Measurements from ENCODE around the gene ARID4A. TPM values are rescaled to one million over a fixed set of nuclear protein-coding genes. Genes with fewer than 3 reads are reported as not detected.

ARID4A gene
- total and polyA plus RNA-seq, 2 of the 13 experiments (the other 11 are each of a cell fraction or from before 2014, with no cell fraction given): 7.2 to 9.7 TPM

GRCh38 chr14:58287607-58288042 is 10.7 kb upstream of the ARID4A start (continued):
- TF ChIP-seq TP53 (CRISPR knock-in tag; conservative IDR thresholded peaks at IDR 0.05): no peak
- TF ChIP-seq, protein P1, sequence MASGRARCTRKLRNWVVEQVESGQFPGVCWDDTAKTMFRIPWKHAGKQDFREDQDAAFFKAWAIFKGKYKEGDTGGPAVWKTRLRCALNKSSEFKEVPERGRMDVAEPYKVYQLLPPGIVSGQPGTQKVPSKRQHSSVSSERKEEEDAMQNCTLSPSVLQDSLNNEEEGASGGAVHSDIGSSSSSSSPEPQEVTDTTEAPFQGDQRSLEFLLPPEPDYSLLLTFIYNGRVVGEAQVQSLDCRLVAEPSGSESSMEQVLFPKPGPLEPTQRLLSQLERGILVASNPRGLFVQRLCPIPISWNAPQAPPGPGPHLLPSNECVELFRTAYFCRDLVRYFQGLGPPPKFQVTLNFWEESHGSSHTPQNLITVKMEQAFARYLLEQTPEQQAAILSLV (CRISPR knock-in tag; IDR thresholded peaks at IDR 0.05; ENCODE audit: borderline replicate concordance): no peak
- no peak for TF ChIP-seq ELF1 (CRISPR knock-in tag; IDR thresholded peaks at IDR 0.05)
- TF ChIP-seq ZNF891 (CRISPR knock-in tag; IDR thresholded peaks at IDR 0.05): no peak
- TF ChIP-seq SRY (CRISPR knock-in tag; IDR thresholded peaks at IDR 0.05): no peak
- TF ChIP-seq ZNF879 (CRISPR knock-in tag; IDR thresholded peaks at IDR 0.05): no peak
- no peak for TF ChIP-seq DRAP1 (CRISPR knock-in tag; IDR thresholded peaks at IDR 0.05)
- TF ChIP-seq, protein P2, sequence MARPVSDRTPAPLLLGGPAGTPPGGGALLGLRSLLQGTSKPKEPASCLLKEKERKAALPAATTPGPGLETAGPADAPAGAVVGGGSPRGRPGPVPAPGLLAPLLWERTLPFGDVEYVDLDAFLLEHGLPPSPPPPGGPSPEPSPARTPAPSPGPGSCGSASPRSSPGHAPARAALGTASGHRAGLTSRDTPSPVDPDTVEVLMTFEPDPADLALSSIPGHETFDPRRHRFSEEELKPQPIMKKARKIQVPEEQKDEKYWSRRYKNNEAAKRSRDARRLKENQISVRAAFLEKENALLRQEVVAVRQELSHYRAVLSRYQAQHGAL (CRISPR knock-in tag; IDR thresholded peaks at IDR 0.05; ENCODE audit: not compliant biosample characterization): no peak
- no peak for TF ChIP-seq TBL1XR1 (IDR thresholded peaks at IDR 0.05; ENCODE audit: borderline replicate concordance, low read length, partially characterized antibody)
- TF ChIP-seq NFRKB (IDR thresholded peaks at IDR 0.05): no peak
- no peak for TF ChIP-seq ZNF501 (CRISPR knock-in tag; IDR thresholded peaks at IDR 0.05)
- no peak for TF ChIP-seq ZNF33A (CRISPR knock-in tag; IDR thresholded peaks at IDR 0.05; ENCODE audit: borderline replicate concordance)
- TF ChIP-seq KMT2A (CRISPR knock-in tag; IDR thresholded peaks at IDR 0.05): no peak
- peak; percentile 80; the same call in 1 of the 2 replicates for TF ChIP-seq TARDBP (CRISPR knock-in tag; IDR thresholded peaks at IDR 0.05)
- no peak for TF ChIP-seq ARNT2 (CRISPR knock-in tag; IDR thresholded peaks at IDR 0.05; ENCODE audit: low read depth)
- TF ChIP-seq, protein P3, sequence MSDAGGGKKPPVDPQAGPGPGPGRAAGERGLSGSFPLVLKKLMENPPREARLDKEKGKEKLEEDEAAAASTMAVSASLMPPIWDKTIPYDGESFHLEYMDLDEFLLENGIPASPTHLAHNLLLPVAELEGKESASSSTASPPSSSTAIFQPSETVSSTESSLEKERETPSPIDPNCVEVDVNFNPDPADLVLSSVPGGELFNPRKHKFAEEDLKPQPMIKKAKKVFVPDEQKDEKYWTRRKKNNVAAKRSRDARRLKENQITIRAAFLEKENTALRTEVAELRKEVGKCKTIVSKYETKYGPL (CRISPR knock-in tag; IDR thresholded peaks at IDR 0.05): no peak
- TF ChIP-seq MLLT10 (CRISPR knock-in tag; IDR thresholded peaks at IDR 0.05): no peak
- TF ChIP-seq ISX (CRISPR knock-in tag; conservative IDR thresholded peaks at IDR 0.05): no peak
- TF ChIP-seq SMYD3 (CRISPR knock-in tag; IDR thresholded peaks at IDR 0.05): no peak
- TF ChIP-seq ZNF326 (CRISPR knock-in tag; IDR thresholded peaks at IDR 0.05; ENCODE audit: borderline replicate concordance): no peak
- peak; percentile 81; the same call in 1 of the 2 replicates for TF ChIP-seq HOXA3 (CRISPR knock-in tag; IDR thresholded peaks at IDR 0.05)
- no peak for TF ChIP-seq ZNF343 (CRISPR knock-in tag; IDR thresholded peaks at IDR 0.05)
- TF ChIP-seq ZNF784 (CRISPR knock-in tag; IDR thresholded peaks at IDR 0.05; ENCODE audit: borderline replicate concordance): no peak
- TF ChIP-seq ZNF792 (CRISPR knock-in tag; IDR thresholded peaks at IDR 0.05): peak; percentile 34; the same call in 1 of the 2 replicates
- no peak for TF ChIP-seq ZMAT3 (CRISPR knock-in tag; conservative IDR thresholded peaks at IDR 0.05)
- no peak for TF ChIP-seq HDAC6 (IDR thresholded peaks at IDR 0.05; ENCODE audit: low read depth, low read length)
- TF ChIP-seq ZNF274 (CRISPR knock-in tag; IDR thresholded peaks at IDR 0.05): no peak
- no peak for TF ChIP-seq ATRX (CRISPR knock-in tag; IDR thresholded peaks at IDR 0.05; ENCODE audit: borderline replicate concordance)
- TF ChIP-seq MIER3 (CRISPR knock-in tag; IDR thresholded peaks at IDR 0.05; ENCODE audit: borderline replicate concordance): peak; percentile 54; the same call in 1 of the 2 replicates
- no peak for TF ChIP-seq PHF8 (CRISPR knock-in tag; IDR thresholded peaks at IDR 0.05)
- TF ChIP-seq HMGA1 (CRISPR knock-in tag; conservative IDR thresholded peaks at IDR 0.05): no peak
- TF ChIP-seq ZNF329 (CRISPR knock-in tag; IDR thresholded peaks at IDR 0.05; ENCODE audit: low read depth): no peak

Measured in HepG2 (cell line).